ENCODE data around the gene STAT2.

STAT2 gene

DNA sequence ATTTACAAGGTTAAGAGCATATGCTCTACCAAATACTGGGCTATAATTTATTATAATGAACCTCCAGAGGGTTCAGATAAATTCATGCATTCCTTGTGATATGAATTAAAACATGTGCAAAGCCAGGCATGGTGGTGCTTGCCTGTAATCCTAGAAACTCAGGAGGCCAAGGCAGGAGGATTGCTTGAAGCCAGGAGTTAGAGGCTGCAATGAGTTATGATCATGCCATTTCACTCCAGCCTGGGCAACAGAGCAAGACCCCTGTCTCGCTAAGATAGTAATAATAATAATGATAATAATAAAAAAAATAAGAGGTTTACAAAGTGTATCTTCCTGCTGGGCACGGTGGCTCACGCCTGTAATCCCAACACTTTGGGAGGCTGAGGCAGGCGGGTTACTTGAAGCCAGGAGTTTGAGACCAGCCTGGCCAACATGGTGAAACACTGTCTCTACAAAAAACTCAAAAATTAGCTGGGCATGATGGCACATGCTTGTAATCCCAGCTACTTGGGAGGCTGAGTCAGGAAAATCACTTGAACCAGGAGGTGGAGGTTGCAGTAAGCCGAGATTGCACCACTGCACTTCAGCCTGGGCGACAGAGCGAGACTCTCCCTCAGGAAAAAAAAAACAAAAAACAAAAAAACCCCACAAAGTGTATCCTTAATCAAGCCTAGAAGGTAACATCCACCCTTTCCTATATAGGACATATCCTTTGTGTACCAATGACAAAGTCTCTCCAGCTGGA, 52.5 kb downstream of the STAT2 start:
- no peak for DNase-seq (ENCODE audit: low spot score)
- Histone ChIP-seq H3K27ac (no peak overlapping the region), H3K4me3 (no peak overlapping the region)
- TF ChIP-seq, protein P1, sequence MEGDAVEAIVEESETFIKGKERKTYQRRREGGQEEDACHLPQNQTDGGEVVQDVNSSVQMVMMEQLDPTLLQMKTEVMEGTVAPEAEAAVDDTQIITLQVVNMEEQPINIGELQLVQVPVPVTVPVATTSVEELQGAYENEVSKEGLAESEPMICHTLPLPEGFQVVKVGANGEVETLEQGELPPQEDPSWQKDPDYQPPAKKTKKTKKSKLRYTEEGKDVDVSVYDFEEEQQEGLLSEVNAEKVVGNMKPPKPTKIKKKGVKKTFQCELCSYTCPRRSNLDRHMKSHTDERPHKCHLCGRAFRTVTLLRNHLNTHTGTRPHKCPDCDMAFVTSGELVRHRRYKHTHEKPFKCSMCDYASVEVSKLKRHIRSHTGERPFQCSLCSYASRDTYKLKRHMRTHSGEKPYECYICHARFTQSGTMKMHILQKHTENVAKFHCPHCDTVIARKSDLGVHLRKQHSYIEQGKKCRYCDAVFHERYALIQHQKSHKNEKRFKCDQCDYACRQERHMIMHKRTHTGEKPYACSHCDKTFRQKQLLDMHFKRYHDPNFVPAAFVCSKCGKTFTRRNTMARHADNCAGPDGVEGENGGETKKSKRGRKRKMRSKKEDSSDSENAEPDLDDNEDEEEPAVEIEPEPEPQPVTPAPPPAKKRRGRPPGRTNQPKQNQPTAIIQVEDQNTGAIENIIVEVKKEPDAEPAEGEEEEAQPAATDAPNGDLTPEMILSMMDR (IDR thresholded peaks at IDR 0.05), result no peak

DNA sequence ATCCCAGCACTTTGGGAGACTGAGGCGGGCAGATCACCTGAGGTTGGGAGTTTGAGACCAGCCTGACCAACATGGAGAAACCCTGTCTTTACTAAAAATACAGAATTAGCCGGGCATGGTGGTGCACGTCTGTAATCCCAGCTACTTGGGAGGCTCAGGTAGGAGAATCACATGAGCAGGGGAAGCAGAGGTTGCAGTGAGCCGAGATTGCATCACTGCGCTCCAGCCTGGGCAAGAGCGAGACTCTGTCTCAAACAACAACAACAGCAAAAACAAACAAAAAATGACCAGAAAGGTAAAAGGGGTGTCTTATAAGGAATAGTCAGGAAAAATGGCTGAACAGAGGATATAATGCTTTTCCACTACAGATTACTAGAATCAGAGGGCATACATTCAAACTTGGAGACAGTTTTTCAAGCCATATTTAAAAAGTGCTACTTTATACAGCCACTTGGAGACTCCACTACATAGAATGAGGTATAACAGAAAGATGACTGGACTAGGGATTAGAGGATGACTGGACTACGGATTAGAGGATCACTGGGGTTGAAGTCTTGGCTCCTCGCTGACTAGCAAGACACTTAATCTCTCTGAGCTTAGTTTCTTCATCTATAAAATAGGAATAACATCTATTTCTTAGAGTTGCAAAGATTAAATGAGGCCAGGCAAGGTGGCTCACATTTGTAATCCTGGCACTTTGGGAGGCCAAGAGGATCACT, 54.9 kb downstream of the STAT2 start:
- no peak for DNase-seq (ENCODE audit: low spot score)
- TF ChIP-seq, protein P1 (IDR thresholded peaks at IDR 0.05), result no peak
- H3K27ac ChIP-seq, result no peak overlapping the region
- H3K4me3 ChIP-seq, result no peak overlapping the region

DNA sequence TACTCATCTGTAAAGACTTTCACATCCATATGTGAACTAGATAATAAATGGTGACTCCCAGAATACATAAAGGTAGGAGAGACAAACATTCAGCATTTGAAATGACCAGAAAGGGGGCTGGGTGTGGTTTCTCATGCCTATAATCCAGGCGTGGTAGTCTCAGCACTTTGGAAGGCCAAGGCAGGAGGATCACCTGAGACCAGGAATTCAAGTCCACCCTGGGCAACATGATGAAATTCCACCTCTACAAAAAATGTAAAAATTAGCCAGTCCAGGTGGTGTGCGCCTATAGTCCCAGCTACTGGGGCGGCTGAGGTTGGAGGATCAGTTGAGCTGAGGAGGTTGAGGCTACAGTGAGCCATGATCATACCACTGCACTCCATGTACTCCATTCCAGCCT, 55.6 kb downstream of the STAT2 start:
- TF ChIP-seq, protein P1 (IDR thresholded peaks at IDR 0.05), result no peak
- Histone ChIP-seq H3K4me3 (no peak overlapping the region), H3K27ac (no peak overlapping the region)
- no peak for DNase-seq (ENCODE audit: low spot score)

DNA sequence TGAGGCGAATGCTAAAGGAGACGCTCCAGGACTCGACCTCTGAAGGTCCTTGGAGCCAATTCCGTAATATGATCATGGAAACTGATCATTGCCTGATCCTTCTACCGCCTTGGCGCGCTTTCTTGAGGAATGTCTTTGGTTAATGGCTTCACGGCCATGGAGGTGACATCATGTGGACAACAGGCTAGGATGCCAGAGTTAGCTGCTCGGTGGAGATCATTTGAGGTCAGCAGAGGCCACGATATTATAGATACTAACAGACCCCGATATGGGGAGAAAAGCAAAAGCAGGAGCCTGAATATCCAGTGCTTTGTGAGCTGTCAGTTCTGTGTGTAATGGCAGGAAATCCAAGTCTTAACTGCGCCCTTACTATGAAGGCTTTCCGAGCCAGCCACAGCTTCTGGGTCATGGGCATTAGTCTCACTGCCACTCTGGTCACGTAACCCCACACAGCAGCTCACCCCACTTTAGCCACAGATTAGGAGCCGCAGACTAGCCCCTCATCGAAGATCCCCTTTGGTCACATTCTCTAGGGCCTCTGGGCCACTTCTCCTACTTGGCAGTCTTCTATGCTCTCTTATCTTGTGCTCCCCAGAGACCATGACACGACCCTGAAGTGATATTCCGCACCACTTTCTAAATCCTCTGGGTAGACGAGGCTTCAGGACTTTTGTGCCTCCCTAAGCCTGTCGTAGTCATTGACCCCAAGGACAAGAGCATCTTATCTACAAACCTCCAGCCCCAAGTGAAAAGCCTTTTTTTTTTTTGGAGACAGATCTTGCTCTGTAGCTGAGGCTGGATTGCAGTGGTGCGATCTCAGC, 59.1 kb downstream of the STAT2 start:
- Histone ChIP-seq H3K4me3 (peak overlapping the region; percentile 96), H3K27ac (peak overlapping the region; percentile 86 to 92)
- DNase-seq (ENCODE audit: low spot score), result no peak
- TF ChIP-seq, protein P1 (IDR thresholded peaks at IDR 0.05), result no peak

DNA sequence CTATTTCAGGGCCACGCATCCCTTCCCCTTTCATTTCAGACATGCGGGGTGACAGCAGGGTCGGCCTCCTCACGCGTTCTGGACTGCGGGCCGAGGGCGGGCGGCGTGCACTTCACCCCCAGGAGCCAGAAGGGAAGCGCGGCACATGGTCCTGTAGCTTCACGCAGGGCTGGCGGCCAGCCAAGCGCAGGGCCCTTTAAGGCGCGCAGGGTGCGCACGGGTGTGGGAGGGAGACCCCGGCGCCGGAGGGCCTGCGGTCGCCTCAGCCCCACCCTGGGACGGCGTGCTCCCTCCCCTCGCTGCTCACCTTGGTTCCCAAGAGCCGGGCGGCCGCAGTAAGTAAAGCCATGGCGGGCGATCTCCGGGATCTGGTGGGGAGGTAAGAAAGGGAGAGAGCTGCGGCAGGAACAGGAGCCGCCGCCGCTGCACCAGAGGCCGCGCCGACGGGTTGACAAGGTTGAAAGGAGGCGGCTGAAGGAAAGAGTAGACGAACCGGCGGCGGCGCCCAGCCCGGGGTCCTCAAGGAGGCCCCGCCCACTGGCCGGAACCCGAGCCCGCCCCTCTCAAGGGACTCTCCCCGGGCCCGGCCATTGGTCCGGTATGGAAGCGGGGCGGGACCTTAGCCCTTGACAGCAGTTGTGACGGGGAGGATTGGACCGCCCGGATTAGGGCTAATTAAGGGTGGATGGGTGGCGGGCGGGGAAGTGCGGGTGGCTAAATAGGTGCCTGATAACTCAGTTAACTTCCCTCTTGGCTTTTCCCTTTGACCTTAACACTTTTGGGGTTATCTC, 59.9 kb downstream of the STAT2 start, which contains the start of gene CS:
CS (minus strand) TSS at position 478 of the 791 bp plus-strand sequence; CDS start at position 349, 129 bp downstream.
- peak within 1 kb of the TSS; percentile 96 for H3K4me3 ChIP-seq
- peak; percentile 99 for DNase-seq (ENCODE audit: low spot score)
- peak within 1 kb of the TSS; percentile 86 to 92 for H3K27ac ChIP-seq
- TF ChIP-seq, protein P1 (IDR thresholded peaks at IDR 0.05), result no peak

DNA sequence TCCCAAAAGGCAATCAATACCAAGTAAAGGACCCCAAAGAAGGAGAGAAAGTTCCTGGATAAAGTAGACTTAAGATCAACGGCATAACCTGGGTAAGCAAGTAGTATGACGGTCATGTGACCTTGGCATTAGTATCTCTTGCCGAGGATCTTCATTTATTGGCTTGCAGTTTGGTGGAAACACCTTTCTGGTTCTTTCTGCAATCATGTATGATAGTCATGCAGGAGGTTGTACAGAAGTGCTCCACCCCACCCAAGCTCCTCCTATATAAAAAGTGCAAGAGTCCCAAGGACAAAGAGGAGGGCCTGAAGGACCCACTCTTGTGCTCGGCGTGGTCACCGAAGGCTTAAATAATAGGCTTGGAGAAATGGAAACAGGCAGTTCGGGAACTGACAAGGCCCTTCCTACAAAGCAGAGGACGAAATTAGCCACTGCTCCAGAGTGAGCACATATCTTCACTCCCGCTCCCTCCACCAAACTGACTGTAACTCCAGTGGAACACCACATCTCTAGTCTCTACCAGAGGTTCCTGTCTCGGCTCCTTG, 60.5 kb downstream of the STAT2 start:
- Histone ChIP-seq H3K4me3 (peak overlapping the region; percentile 96), H3K27ac (peak overlapping the region; percentile 86 to 92)
- TF ChIP-seq, protein P1 (IDR thresholded peaks at IDR 0.05), result no peak
- no peak for DNase-seq (ENCODE audit: low spot score)
